Spinal cord (tissue), 10 donors: ENCODE data around the gene SMARCB1. TPM values are rescaled to one million over a fixed set of nuclear protein-coding genes. Genes with fewer than 3 reads are reported as not detected.

Source experiments
- DNase-seq, 6 donors: peaks; one replicate each; pipeline versions ENCODE4 v3.0.0 to v3.0.0-alpha.2; 2013 to 2015; ENCODE audit warnings: low spot score in 6 of 6, low read depth in 4 of 6
- H3K27ac ChIP-seq: one replicate; pipeline ENCODE4 v1.5.1; 2013; ENCODE audit warnings: low read depth, low read length, control low read depth
- H3K27me3 ChIP-seq: one replicate; pipeline ENCODE4 v1.6.1; 2013; ENCODE audit warnings: low read length; ENCODE audit not compliant: control insufficient read depth, insufficient read depth
- H3K36me3 ChIP-seq: one replicate; pipeline ENCODE4 v1.6.1; 2013; ENCODE audit warnings: low read length; ENCODE audit not compliant: control insufficient read depth, insufficient read depth
- H3K4me1 ChIP-seq: one replicate; pipeline ENCODE4 v1.6.1; 2013; ENCODE audit warnings: low read length; ENCODE audit not compliant: control insufficient read depth, insufficient read depth
- H3K4me3 ChIP-seq: one replicate; pipeline ENCODE4 v1.5.1; 2013; ENCODE audit warnings: low read depth, low read length, control low read depth
- H3K9me3 ChIP-seq: one replicate; pipeline ENCODE4 v1.6.1; 2013; ENCODE audit warnings: low read length; ENCODE audit not compliant: control insufficient read depth, insufficient read depth
- WGBS: methylation state at CpG from one replicate; pipeline ENCODE4 v1.1.5; 2013; ENCODE audit warnings: missing lambda C conversion rate; ENCODE audit not compliant: insufficient coverage; 5-methylcytosine and 5-hydroxymethylcytosine counted together
- polyA plus RNA-seq, 2 donors: library from polyadenylated mRNA; unstranded; fragments of 120-200 nt; gene quantifications; one replicate each; pipeline ENCODE4 v1.2.1, GENCODE V29; 2013; ENCODE audit not compliant: insufficient read length in 2 of 2
- total RNA-seq, 2 donors: library from RNA; depleted of rRNA in 1 of 2; stranded (reverse); fragments of 120-200 nt in 1 of 2; fragments of >200 nt in 1 of 2; gene quantifications; one replicate each; pipeline versions ENCODE4 v1.2.3 to v1.2.4, GENCODE V29; 2013 to 2014
- donor health status: healthy.

SMARCB1 gene
- total and polyA plus RNA-seq, 4 donors: 29.5 to 186 (median 132) TPM

DNA sequence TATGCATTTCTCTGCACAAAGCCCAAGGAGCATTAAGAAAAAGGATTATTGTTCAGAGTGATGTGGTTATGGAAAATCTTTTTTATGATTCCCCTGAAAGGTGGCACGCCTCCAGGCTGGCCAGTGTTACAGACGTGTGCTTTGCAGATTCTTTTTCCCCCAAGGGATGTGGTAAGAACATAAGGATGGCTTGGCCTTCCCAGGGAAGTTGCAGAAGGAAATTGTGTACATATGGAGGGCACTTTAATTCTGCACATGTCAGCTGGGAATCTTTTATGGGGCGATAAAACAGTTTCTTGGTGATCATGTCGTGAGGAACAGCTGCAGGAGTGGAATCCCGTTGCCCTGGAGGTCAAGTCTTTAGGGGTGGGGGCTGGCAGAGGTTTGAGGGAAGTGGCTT lies 9.7 kb downstream of the SMARCB1 start:
- no peaks in the 10 kb centered on the region for H3K9me3 ChIP-seq
- H3K4me3 ChIP-seq: no peak overlapping the region
- peak in 1 of 6 donors; percentile 12 for DNase-seq
- 59% methylated on average over 5 of the region's 5 CpGs for whole genome bisulfite sequencing
- peaks cover 90% of the 10 kb centered on the region for H3K36me3 ChIP-seq
- H3K27ac ChIP-seq: no peak overlapping the region
- peaks cover 1% of the 10 kb centered on the region for H3K4me1 ChIP-seq
- no peaks in the 10 kb centered on the region for H3K27me3 ChIP-seq

- no peak overlapping the region for H3K27ac ChIP-seq
- WGBS: 93% methylated on average over 18 of the region's 18 CpGs
- no peaks in the 10 kb centered on the region for H3K27me3 ChIP-seq
- no peak for DNase-seq
- no peak overlapping the region for H3K4me3 ChIP-seq
- H3K4me1 ChIP-seq: no peaks in the 10 kb centered on the region
- no peaks in the 10 kb centered on the region for H3K9me3 ChIP-seq
- H3K36me3 ChIP-seq: peaks cover 88% of the 10 kb centered on the region
Measured at GRCh38 chr22:23800297-23801237, 13.8 kb downstream of the SMARCB1 start.

GRCh38 chr22:23801238-23801821 lies 14.6 kb downstream of the SMARCB1 start:
- no peaks in the 10 kb centered on the region for H3K9me3 ChIP-seq
- 95% methylated on average over 9 of the region's 11 CpGs for WGBS
- peaks cover 89% of the 10 kb centered on the region for H3K36me3 ChIP-seq
- no peaks in the 10 kb centered on the region for H3K4me1 ChIP-seq
- no peaks in the 10 kb centered on the region for H3K27me3 ChIP-seq
- no peak overlapping the region for H3K4me3 ChIP-seq
- no peak overlapping the region for H3K27ac ChIP-seq
- no peak for DNase-seq

DNA sequence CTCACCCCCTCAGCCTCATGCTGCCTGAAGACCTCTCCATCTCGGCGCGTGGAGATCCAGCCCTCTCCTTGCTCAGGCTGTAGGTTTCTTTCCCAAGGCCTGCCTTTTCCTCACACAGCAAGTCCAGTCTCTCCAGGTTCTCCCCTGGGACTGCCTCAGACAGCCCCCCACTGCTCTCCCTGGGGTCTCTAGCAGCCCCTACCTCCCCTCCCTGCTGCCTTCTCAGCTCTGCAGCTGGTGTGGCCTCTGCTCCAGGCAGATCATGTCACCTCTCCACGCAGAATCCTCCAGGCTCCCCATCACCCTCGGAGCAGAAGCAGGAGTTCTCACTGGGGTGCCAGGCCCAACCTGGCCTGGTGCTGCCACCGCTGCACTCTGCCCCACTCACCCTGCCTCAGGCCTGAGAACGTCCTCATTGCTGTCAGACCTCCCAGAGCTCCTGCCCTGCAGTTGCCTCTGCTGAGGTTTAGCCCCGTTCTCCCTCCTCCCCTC lies 15.2 kb downstream of the SMARCB1 start:
- Histone ChIP-seq H3K4me3 (no peak overlapping the region), H3K4me1 (no peaks in the 10 kb centered on the region), H3K27ac (no peak overlapping the region), H3K36me3 (peaks cover 88% of the 10 kb centered on the region), H3K9me3 (no peaks in the 10 kb centered on the region), H3K27me3 (no peaks in the 10 kb centered on the region)
- WGBS: 90% methylated on average over 8 of the region's 8 CpGs
- no peak for DNase-seq

DNA sequence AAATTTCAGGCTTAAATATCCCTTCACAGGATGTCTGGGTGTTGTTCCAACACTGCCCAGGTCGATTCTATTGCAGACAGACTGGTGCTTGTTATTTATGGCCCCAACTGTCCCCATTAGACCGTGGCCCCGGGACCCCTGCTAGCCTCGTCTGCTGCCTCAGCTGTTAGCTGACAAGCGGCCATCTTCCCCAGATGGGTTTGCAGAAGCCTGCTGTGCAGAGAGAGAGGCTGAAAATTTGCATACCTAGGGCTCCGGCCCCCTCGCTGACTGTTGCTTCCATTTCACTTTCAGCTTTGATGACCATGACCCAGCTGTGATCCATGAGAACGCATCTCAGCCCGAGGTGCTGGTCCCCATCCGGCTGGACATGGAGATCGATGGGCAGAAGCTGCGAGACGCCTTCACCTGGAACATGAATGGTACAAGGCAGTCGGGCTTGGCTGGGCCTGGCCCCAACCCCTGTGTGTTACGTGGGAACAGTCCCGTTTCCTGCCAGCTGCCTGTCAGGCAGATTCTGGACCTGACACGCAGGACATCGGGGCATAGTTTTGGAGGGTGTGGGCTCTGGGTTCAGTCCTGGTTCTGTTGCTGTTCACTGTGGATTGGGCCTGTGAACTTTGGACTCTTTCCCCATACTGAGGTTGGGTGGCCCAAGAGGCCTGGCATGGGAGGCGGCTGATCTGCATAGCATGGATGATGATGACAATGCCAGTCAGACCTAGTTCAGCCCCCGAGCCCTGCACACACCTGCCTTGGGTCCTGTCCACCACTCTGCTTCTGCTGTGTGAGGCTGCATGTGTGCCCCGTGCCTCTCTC lies 16.4 kb downstream of the SMARCB1 start:
- no peaks in the 10 kb centered on the region for H3K27me3 ChIP-seq
- H3K27ac ChIP-seq: no peak overlapping the region
- no peak overlapping the region for H3K4me3 ChIP-seq
- H3K9me3 ChIP-seq: no peaks in the 10 kb centered on the region
- no peak for DNase-seq
- WGBS: 70% methylated on average over 21 of the region's 21 CpGs
- H3K4me1 ChIP-seq: no peaks in the 10 kb centered on the region
- H3K36me3 ChIP-seq: peaks cover 86% of the 10 kb centered on the region

DNA sequence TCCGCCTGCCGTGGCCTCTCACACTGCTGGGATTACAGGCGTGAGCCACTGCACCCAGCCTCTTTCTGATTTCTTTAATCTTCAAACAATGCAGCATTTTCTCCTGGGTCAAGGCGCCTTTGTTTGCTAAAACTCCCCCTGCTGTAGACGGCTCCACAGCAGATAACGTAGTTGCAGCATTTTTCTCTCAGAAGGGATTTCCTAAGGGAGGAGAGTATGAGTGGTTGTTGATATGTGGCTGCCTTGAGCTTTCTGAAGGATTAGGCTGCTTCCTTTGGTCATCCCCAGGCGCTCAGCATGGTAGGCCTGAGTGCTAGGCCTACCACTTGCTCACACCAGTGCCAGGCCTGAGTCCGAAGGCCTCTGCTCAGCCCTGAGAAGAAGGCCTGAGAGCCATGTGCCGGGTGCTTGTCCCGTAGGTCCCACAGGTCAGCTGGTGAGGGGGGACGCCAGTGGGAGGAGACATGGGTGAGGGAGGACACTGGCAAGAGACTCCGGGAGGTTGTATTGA lies 18.1 kb downstream of the SMARCB1 start:
- no peaks in the 10 kb centered on the region for H3K9me3 ChIP-seq
- H3K4me3 ChIP-seq: no peak overlapping the region
- no peak overlapping the region for H3K27ac ChIP-seq
- peaks cover 80% of the 10 kb centered on the region for H3K36me3 ChIP-seq
- no peaks in the 10 kb centered on the region for H3K4me1 ChIP-seq
- WGBS: 81% methylated on average over 11 of the region's 12 CpGs
- DNase-seq: no peak
- no peaks in the 10 kb centered on the region for H3K27me3 ChIP-seq

DNA sequence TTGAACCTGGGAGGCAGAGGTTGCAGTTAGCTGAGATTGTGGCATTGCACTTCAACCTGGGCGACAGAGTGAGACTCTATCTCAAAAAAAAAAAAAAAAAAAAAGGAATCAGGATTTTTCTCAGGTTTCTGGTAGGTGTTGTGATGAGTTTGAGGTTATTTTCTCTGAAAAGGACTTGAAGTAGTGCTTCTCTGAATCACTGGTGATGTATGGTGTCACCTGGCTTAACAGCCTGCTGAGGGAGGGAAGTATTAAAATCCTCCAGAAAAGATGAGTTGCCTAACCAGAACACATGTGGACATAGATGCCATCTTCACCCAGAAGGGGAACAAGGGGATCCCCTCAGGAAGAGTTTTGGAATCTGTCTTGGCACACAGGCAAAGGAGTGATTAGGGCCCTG lies 20.1 kb downstream of the SMARCB1 start:
- Histone ChIP-seq H3K4me1 (no peaks in the 10 kb centered on the region), H3K9me3 (no peaks in the 10 kb centered on the region), H3K4me3 (no peak overlapping the region), H3K27ac (no peak overlapping the region), H3K36me3 (peaks cover 69% of the 10 kb centered on the region), H3K27me3 (no peaks in the 10 kb centered on the region)
- WGBS: no CpG with 5 or more reads among the region's 1 CpG
- no peak for DNase-seq

DNA sequence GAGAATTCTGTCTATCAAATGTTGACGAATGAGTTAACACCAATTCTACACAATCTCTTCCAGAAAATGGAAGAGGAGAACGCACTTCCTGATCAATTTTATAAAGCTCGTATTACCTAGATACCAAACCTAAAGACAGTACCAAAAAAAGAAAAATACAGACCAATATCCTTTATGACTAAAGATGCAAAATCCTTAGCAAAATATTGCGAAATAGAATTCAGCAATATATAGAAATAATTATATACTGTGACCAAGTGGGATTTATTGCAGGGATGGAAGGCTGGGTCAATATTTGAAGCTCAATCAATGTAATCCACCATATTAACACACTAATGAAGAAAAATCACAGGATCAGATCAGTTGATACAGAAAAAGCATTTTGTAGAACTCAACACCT lies 25.6 kb downstream of the SMARCB1 start:
- Histone ChIP-seq H3K27me3 (no peaks in the 10 kb centered on the region), H3K27ac (no peak overlapping the region), H3K4me3 (no peak overlapping the region), H3K9me3 (no peaks in the 10 kb centered on the region), H3K4me1 (no peaks in the 10 kb centered on the region), H3K36me3 (peaks cover 58% of the 10 kb centered on the region)
- no peak for DNase-seq
- 100% methylated on average over 1 of the region's 4 CpGs for WGBS

GRCh38 chr22:23815541-23816155 lies 28.9 kb downstream of the SMARCB1 start:
- Histone ChIP-seq H3K4me1 (no peaks in the 10 kb centered on the region), H3K4me3 (no peak overlapping the region), H3K9me3 (no peaks in the 10 kb centered on the region), H3K27ac (no peak overlapping the region), H3K27me3 (no peaks in the 10 kb centered on the region), H3K36me3 (peaks cover 76% of the 10 kb centered on the region)
- DNase-seq: no peak
- 85% methylated on average over 7 of the region's 10 CpGs for WGBS
